Activated CD4-positive, CD25-positive, alpha-beta regulatory T cell treated with anti-CD3 and anti-CD28 coated beads, Interleukin-2, amount 50 U/mL, for 72 hours (primary cell): ENCODE data around the gene ASIC2.

Source experiments
- DNase-seq: peaks from one replicate; pipeline ENCODE4 v3.0.0; 2021

Gene ASIC2

GRCh38 chr17:33152783-33153182 lies 140.3 kb downstream of the ASIC2 start:
- DNase-seq = no peak

- DNase-seq = no peak
Measured at GRCh38 chr17:33151565-33151964, 141.5 kb downstream of the ASIC2 start.

GRCh38 chr17:33145941-33146340 lies 147.2 kb downstream of the ASIC2 start:
- no peak for DNase-seq

DNA sequence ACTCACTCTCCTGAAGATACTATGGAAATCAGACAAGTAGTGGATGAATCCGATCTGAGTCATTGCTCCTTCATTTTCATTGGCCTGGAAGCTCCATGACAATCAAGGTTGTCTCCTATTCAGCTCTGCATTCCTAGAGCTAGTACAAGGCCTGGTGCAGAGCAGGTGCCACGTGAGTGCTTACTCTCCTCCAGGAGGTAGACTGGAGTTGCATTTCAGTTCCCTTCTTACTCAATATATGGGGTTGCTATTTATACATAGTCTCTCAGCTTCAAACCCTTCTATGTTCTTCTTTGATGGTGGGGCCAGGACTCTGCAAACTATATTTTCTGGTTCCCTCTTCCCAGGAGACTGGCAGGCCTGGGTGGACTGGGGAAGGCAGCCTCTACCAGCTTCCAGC lies 148.3 kb downstream of the ASIC2 start:
- no peak for DNase-seq

DNA sequence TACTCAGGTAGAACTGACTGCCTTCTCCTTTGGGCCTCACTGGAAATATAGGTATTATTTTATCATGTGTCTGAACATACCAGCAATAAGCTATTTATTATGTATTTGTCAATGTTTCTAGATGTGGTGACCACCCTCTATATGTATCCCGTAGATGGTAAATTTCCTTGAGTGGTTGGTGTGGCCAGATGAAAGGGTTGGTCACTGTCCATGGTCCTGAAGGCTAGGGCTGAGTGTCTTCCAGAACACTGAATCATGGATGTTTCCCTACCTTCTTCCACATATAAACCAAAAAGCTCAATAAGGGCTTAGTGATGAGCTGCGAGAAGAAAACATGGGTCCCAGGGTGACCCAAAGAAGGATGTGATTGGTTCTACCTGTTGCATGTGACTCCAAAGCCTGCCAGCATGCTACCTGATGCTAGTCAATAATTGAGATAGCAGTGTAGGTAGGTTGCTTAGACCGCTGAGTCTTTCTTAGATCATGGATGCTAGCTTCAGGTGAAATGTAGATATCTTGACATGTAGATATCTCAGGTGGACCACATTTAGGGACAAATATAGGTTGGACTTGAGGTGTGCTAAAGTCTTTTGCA lies 150.3 kb downstream of the ASIC2 start:
- no peak for DNase-seq

DNA sequence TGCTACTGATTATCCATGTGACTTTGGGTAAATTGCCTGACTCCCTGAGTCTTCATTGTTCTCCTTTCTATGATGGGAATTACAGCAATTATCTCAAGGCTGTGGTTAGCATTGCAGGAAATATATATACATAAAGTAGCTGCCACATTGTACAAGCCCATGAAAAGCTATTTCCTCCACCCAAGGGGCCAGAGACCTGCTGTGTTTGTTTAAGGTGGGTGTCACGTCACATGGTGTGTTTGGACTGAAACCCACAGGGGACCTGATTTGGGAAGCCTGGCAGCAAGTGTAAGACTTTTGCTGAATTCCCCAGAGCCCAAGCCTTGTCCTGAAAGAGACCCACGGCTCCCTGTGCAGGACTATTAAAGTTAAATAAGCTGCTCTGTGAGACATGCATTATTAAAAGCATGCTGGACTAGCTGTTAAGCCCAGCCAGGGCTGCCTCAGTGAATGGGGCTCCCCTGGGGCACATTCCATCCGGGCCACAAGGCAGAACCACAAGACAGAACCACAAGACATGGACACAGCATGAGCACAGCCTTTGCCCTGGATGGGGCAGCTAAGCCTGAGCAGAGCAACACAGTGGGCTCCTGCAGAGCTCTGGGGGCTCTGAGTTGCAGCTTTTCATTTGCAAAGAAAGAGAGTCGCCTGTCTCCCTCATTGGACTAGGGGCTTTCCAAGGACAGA lies 152.5 kb downstream of the ASIC2 start:
- DNase-seq = no peak

GRCh38 chr17:33138627-33139026 lies 154.5 kb downstream of the ASIC2 start:
- no peak for DNase-seq

- DNase-seq = no peak
Measured at GRCh38 chr17:33137426-33137825, 155.7 kb downstream of the ASIC2 start.

GRCh38 chr17:33135691-33136090 lies 157.4 kb downstream of the ASIC2 start:
- DNase-seq = no peak

DNA sequence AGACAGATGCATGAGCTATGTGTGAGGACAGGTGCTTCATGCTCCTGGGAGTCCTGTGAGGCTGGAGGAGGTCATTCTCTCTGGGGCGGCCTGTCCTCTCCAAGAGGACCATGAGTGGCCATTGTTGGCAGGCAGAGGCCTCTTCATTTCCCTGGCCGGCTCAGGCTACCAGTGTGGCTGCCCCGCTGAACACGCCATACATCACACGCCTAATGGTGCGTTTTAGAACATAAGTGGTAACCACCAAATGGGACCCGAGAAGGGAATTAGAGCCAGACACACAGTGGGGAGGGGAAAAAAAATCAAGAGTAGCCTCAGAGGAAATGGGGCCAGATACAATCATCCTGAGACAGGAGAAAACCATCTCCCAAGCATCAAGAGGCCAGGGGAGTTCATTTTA lies 161.5 kb downstream of the ASIC2 start:
- DNase-seq = no peak

DNA sequence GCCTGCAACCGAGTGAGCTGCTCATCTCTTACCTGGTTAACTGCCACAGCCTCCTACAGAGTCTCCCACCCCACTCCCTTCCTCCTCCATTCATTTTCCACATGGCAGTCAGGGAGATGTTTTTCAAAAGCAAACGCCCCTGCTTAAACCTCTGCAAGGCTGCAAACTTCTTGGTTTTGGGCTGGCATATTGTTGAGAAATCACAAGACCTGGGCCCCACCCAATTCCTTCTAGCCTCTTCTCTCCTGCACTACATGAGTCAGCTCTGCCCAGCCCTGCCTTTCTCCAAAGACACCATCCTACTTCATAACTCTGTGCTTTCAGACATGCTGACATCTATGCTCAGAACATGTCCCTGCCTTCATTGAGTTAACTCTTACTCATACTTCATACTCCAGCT lies 165.4 kb downstream of the ASIC2 start:
- DNase-seq = no peak

GRCh38 chr17:33126086-33126485 lies 167.0 kb downstream of the ASIC2 start:
- DNase-seq = no peak

- DNase-seq = no peak
Measured at GRCh38 chr17:33125552-33125950, 167.5 kb downstream of the ASIC2 start.

DNA sequence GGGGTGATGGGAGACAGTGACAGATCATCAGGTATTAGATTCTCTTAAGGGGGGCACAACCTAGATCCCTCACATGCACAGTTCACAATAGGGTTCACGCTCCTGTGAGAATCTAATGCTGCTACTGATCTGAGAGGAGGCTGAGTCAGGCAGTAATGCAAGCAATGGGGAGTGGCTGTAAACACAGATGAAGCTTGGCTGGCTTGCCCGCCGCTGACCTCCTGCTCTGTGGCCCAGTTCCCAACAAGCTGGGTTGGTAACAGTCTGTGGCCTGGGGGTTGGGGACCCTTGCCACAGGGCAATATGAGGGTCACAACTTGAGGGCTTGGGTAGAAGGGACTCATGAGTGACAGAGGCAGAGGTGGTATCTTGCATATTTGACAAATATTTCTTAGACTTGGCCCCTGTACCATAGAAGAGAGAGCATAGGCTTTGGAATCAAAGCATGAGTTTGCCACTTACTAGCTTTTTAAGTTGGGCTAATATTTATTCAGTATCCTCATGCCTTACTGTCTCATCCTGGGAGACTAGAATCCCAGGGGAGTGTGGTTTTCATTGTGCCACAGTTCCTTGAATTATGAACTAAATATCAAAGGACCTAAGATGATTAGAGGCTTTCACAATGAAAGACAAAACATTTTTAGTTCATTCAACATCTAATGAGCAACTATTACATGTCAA lies 168.1 kb downstream of the ASIC2 start:
- DNase-seq = no peak

- DNase-seq = no peak
Measured at GRCh38 chr17:33124185-33124584, 168.9 kb downstream of the ASIC2 start.

DNA sequence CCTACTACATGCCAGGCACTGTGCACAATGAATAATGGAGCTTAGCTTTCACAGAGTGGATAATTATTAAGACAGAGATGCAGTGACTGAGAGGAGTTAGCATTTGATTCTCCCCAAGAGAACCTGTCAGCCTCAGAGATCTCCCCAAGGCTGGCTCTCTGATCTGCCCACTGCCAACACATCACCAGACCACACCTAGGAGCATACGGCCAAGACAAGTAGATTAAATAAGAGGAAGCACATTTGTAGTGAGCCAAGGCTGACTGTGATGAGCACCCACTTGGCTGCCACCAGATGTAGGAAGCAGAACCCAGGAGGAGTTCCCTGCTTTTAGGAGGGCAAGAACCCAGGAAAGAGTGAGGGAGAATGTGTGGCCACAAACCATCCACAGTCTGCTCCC lies 171.3 kb downstream of the ASIC2 start:
- no peak for DNase-seq

DNA sequence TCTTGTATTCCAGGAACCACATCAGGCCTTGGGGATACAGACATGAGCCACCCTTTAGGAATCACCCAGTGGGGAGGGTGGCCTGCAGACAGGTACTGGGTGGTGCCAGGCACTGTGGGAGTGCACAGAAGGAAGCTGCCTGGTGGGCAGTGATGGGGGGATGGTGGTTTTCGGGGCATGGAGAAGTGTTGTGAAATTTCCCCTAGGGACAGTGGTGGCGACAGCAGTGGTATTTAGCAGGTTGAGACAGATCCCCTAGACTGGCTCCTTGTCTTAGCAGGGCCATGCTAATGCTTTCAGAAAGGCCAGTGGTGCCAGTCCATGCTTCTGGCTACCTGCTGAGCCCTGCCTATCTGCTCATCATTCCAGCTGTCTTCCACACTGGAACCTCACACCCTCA lies 171.8 kb downstream of the ASIC2 start:
- DNase-seq = no peak

DNA sequence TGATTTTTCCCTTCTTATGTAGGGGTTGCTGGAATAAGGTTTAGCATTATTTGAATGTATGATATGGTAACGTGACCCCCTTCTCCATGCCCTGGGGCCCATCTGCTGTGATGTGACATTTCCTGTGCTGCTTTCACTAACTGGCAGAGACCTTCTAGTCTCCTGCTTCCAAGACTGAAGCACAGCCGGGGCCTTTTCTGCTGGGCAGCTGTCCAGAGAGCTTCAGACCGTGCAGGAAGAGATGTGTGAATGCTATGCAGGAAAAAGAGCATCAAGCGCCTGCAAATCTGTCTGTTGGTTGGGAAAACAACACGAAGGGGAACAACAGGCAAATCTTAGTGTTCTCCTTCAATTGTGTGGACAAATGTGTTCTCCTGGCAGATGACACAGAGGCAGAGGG lies 173.0 kb downstream of the ASIC2 start:
- DNase-seq = no peak

GRCh38 chr17:33118391-33119075 lies 174.6 kb downstream of the ASIC2 start:
- no peak for DNase-seq

DNA sequence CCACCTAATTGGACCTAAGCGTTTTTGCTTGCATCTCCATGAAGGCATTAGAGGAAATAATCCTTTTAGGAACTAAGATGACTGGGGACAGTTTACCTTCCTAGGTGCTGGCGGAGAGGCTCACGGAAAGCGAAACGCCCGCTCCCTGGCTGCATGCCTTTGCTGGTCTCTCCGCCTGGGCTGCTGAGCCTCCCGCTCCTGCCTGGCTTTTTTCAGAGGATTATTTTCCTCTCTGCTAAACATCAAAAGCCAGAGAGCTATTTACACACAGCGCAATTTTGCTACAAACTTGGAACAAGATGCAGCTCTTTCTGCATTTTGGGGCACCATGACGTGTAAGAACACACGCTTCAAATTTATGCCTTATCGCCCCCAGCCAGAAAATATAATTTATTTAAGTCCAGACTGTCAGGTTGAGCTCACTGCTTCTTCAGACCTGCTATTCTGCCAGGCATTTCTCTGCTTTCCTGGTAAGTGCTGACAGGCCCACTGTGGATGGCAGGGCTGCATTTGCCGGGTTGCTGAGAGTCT lies 177.0 kb downstream of the ASIC2 start:
- no peak for DNase-seq

DNA sequence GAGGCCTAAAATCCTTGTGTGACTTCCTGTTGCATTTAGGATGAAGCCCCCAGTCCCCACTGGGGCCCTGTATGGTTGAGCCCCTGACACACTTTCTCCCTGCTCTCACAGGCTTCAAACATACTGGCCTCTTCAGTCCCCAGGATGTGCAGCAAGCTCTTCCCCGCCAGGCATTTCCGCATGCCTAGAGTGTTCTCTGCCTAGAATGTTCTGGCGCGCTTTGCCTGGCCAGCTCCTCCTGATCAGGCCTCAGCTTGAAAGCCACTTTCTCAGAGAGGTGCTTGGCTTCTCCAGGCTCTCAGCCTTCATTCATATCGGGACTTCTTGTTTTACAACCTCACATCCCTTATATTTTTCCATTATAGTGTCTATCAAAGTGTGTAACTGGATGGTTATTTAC lies 177.7 kb downstream of the ASIC2 start:
- no peak for DNase-seq

- DNase-seq = no peak
Measured at GRCh38 chr17:33113991-33114370, 179.1 kb downstream of the ASIC2 start.

GRCh38 chr17:33113276-33113990 lies 179.7 kb downstream of the ASIC2 start:
- no peak for DNase-seq
